K562 (cell line): ENCODE data around the gene ZNF546. TPM values are rescaled to one million over a fixed set of nuclear protein-coding genes. Genes with fewer than 3 reads are reported as not detected.

Experiments
- ARNT ChIP-seq, 2 experiments: fragments of 450-650 bp; IDR thresholded peaks; 2 replicates each; pipeline ENCODE4 v1.6.1; 2016; ENCODE audit warnings: mild to moderate bottlenecking in 1 of 2
- ATF1 ChIP-seq, 2 experiments: fragments of 450-650 bp in 1 of 2; IDR thresholded peaks; 2 replicates each; pipeline ENCODE4 v1.6.1; 2016; ENCODE audit warnings: missing compliant biosample characterization in 1 of 2, missing genetic modification characterization in 1 of 2
- ATF6 ChIP-seq: sonication (generic); formaldehyde crosslinking; IDR thresholded peaks from 2 replicates; pipeline ENCODE4 v1.4.0; 2020; ENCODE audit warnings: mild to moderate bottlenecking, missing genetic modification reagents
- BCL6 ChIP-seq: fragments of 250-450 bp; sonication (Bioruptor Pico); IDR thresholded peaks from 2 replicates; pipeline ENCODE4 v1.4.0; 2020
- ETV1 ChIP-seq: fragments of 450-650 bp; conservative IDR thresholded peaks from 2 replicates; pipeline ENCODE4 v1.6.1; 2016; ENCODE audit warnings: missing genetic modification characterization, control low read depth, low read depth, missing compliant biosample characterization
- FOXA3 ChIP-seq, 2 experiments: fragments of 450-650 bp in 1 of 2; sonication (generic) in 1 of 2; formaldehyde crosslinking; IDR thresholded peaks in 1 of 2; conservative IDR thresholded peaks in 1 of 2; 2 replicates each; pipeline versions ENCODE4 v1.4.0 to v1.8.0; 2020 to 2022; ENCODE audit warnings: mild to moderate bottlenecking in 2 of 2, missing genetic modification reagents in 1 of 2
- HEY1 ChIP-seq: fragments of 250-450 bp; sonication (Bioruptor Pico); IDR thresholded peaks from 2 replicates; pipeline ENCODE4 v1.5.0; 2020; ENCODE audit warnings: mild to moderate bottlenecking, moderate library complexity, borderline replicate concordance
- NFE2 ChIP-seq: IDR thresholded peaks from 2 replicates; pipeline ENCODE4 v1.6.1; 2014; ENCODE audit warnings: antibody characterized with exemption, low read depth
- NRF1 ChIP-seq, 2 experiments: fragments of 450-650 bp; IDR thresholded peaks in 1 of 2; conservative IDR thresholded peaks in 1 of 2; 2 replicates each; pipeline ENCODE4 v1.6.1; 2014; ENCODE audit warnings: mild to moderate bottlenecking in 2 of 2
- PTTG1 ChIP-seq: fragments of 450-650 bp; IDR thresholded peaks from 2 replicates; pipeline ENCODE4 v1.6.1; 2016; ENCODE audit warnings: low read depth, mild to moderate bottlenecking, missing genetic modification characterization, missing compliant biosample characterization
- RB1 ChIP-seq: fragments of 450-650 bp; IDR thresholded peaks from 2 replicates; pipeline ENCODE4 v1.6.1; 2017; ENCODE audit warnings: low read depth, mild to moderate bottlenecking
- RBM22 ChIP-seq: fragments of 200-400 bp; formaldehyde crosslinking; IDR thresholded peaks from 2 replicates; pipeline ENCODE4 v1.6.1; 2018; ENCODE audit warnings: low read length, low read depth; ENCODE audit not compliant: poor library complexity, severe bottlenecking
- SIN3B ChIP-seq: fragments of 450-650 bp; IDR thresholded peaks from 2 replicates; pipeline ENCODE4 v1.6.1; 2017; ENCODE audit warnings: low read depth, mild to moderate bottlenecking, moderate library complexity
- SMAD1 ChIP-seq: fragments of 150-350 bp; IDR thresholded peaks from 2 replicates; pipeline ENCODE4 v1.6.1; 2014; ENCODE audit warnings: low read length, low read depth; ENCODE audit not compliant: partially characterized antibody
- ZBTB33 ChIP-seq: sonication (generic); formaldehyde crosslinking; IDR thresholded peaks from 2 replicates; pipeline ENCODE4 v1.8.1; 2023; ENCODE audit warnings: mild to moderate bottlenecking, missing genetic modification reagents
- ZNF239 ChIP-seq: fragments of 250-450 bp; sonication (Bioruptor Pico); IDR thresholded peaks from 2 replicates; pipeline ENCODE4 v1.4.0; 2020; ENCODE audit warnings: mild to moderate bottlenecking
- polyA plus RNA-seq, 8 experiments: library from polyadenylated mRNA; depleted of rRNA in 4 of 8; stranded (reverse) in 5 of 8; unstranded in 3 of 8; fragments of >200 nt; fragmentation: Nextera tagmentation in 2 of 8; fragmentation: Illumina TruSeq in 1 of 8; extraction: Ambion mirVana in 2 of 8; extraction: Trizol in 1 of 8; gene quantifications; 2 replicates each; pipeline versions ENCODE4 v1.2.1 to v1.2.3, GENCODE V29; 2011 to 2014; ENCODE audit warnings: inconsistent platforms in 1 of 8, missing spikeins in 1 of 8
- total RNA-seq, 7 experiments: library from RNA; depleted of rRNA in 6 of 7; stranded (reverse); fragments of >200 nt in 6 of 7; fragmentation: Illumina TruSeq in 2 of 7; extraction: Trizol in 2 of 7; gene quantifications; 2 replicates each; pipeline versions ENCODE4 v1.2.1 to v1.2.3, GENCODE V29; 2011 to 2021; ENCODE audit warnings: low replicate concordance in 1 of 7
- TF ChIP-seq, protein P1 (sequence below): sonication (generic); formaldehyde crosslinking; IDR thresholded peaks from 2 replicates; pipeline ENCODE4 v1.5.0; 2020; ENCODE audit warnings: missing genetic modification reagents
- TF ChIP-seq, protein P2 (sequence below), 3 experiments: IDR thresholded peaks in 2 of 3; conservative IDR thresholded peaks in 1 of 3; 2 replicates each; pipeline ENCODE4 v1.5.1; 2011 to 2012; ENCODE audit warnings: low read length in 3 of 3, mild to moderate bottlenecking in 3 of 3, control low read depth in 2 of 3, improper control_type of control experiment in 1 of 3, inconsistent platforms in 1 of 3, low read depth in 1 of 3, mixed read lengths in 1 of 3, moderate library complexity in 1 of 3; ENCODE audit not compliant: insufficient read depth in 2 of 3
- TF ChIP-seq, protein P3 (sequence below): conservative IDR thresholded peaks from 2 replicates; pipeline ENCODE4 v1.6.1; 2011; ENCODE audit warnings: low read depth, mild to moderate bottlenecking, low read length; ENCODE audit not compliant: control insufficient read depth

The ZNF546 gene
- total and polyA plus RNA-seq, 9 of the 15 experiments (the other 6 are each of a cell fraction or from before 2014, with no cell fraction given), result 0.73 to 5.1 (median 2.2) TPM

DNA sequence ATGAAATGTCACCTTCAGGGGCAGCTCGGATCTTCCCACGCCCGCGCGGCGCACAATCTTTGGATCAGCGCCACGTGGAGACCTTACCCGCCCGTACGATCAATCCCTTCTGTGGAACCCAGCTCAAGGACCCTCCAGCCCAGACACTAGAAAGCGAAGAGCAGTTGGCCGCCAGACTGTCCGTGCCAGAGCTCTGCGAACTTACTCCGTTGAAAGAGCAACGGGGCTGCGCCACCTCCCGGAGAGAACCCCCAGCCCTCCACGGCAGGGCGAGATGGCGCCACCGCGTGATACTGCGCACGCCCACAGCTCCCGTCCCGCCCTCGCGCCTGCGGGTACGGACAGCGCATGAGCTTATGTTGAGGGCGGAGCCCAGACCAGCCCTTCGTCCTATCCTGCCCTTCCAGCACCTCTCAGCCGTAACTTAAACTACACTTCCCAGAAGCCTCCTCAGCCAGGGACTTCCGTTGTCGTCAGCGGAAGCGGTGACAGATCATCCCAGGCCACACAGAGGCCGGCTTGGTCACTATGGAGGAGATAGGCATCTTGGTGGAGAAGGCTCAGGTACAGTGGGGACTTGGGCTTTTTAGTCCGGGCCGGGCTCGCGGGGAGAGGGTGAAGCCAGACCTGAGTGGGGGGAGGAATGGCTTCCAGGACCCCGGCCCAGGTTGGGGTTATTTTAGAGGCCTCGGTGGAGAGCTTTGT lies 26.0 kb upstream of the ZNF546 start, which contains the start of gene PSMC4 (continued):
- TF ChIP-seq NRF1 (conservative IDR thresholded peaks at IDR 0.05 in 1 of 2, IDR thresholded peaks at IDR 0.05 in 1 of 2), result peak; percentile 96 to 97
- peak; percentile 40 for TF ChIP-seq SMAD1
- TF ChIP-seq BCL6 (CRISPR knock-in tag), result no peak
- peak; percentile 67 for TF ChIP-seq ETV1 (tag)
- no peak for TF ChIP-seq ATF1 (CRISPR knock-in tag; IDR thresholded peaks at IDR 0.05)
- TF ChIP-seq ATF1 (tag; IDR thresholded peaks at IDR 0.05), result peak; percentile 97
- 0 out of 2 replicates have a peak, but pooled peaks have one; percentile 54 for TF ChIP-seq SIN3B
- no peak for TF ChIP-seq PTTG1 (tag)
- TF ChIP-seq RB1, result peak; percentile 81
- TF ChIP-seq FOXA3 (CRISPR knock-in tag; conservative IDR thresholded peaks at IDR 0.05 in 1 of 2, IDR thresholded peaks at IDR 0.05 in 1 of 2), result no peak
- TF ChIP-seq, protein P1, sequence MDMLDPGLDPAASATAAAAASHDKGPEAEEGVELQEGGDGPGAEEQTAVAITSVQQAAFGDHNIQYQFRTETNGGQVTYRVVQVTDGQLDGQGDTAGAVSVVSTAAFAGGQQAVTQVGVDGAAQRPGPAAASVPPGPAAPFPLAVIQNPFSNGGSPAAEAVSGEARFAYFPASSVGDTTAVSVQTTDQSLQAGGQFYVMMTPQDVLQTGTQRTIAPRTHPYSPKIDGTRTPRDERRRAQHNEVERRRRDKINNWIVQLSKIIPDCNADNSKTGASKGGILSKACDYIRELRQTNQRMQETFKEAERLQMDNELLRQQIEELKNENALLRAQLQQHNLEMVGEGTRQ (CRISPR knock-in tag), result 0 out of 2 replicates have a peak, but pooled peaks have one; percentile 35
- TF ChIP-seq ZBTB33 (CRISPR knock-in tag), result 0 out of 2 replicates have a peak, but pooled peaks have one; percentile 36
- no peak for TF ChIP-seq ARNT (IDR thresholded peaks at IDR 0.05)
- TF ChIP-seq, protein P2, sequence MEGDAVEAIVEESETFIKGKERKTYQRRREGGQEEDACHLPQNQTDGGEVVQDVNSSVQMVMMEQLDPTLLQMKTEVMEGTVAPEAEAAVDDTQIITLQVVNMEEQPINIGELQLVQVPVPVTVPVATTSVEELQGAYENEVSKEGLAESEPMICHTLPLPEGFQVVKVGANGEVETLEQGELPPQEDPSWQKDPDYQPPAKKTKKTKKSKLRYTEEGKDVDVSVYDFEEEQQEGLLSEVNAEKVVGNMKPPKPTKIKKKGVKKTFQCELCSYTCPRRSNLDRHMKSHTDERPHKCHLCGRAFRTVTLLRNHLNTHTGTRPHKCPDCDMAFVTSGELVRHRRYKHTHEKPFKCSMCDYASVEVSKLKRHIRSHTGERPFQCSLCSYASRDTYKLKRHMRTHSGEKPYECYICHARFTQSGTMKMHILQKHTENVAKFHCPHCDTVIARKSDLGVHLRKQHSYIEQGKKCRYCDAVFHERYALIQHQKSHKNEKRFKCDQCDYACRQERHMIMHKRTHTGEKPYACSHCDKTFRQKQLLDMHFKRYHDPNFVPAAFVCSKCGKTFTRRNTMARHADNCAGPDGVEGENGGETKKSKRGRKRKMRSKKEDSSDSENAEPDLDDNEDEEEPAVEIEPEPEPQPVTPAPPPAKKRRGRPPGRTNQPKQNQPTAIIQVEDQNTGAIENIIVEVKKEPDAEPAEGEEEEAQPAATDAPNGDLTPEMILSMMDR (IDR thresholded peaks at IDR 0.05 in 2 of 3, conservative IDR thresholded peaks at IDR 0.05 in 1 of 3; ENCODE audit: insufficient read depth in 2 of 3, low read depth in 1 of 3, low read length in 3 of 3), result peak; percentile 90 to 97 (median 94)
- TF ChIP-seq, protein P3, sequence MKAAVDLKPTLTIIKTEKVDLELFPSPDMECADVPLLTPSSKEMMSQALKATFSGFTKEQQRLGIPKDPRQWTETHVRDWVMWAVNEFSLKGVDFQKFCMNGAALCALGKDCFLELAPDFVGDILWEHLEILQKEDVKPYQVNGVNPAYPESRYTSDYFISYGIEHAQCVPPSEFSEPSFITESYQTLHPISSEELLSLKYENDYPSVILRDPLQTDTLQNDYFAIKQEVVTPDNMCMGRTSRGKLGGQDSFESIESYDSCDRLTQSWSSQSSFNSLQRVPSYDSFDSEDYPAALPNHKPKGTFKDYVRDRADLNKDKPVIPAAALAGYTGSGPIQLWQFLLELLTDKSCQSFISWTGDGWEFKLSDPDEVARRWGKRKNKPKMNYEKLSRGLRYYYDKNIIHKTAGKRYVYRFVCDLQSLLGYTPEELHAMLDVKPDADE, result peak; percentile 92
- TF ChIP-seq RBM22, result no peak
- TF ChIP-seq ZNF239, result peak; percentile 30; the same call in 1 of the 2 replicates
- no peak for TF ChIP-seq ATF6 (CRISPR knock-in tag)
- no peak for TF ChIP-seq HEY1 (CRISPR knock-in tag)
- no peak; the same call in 1 of the 2 replicates for TF ChIP-seq NFE2
